Activated CD4-positive, alpha-beta T cell treated with anti-CD3 and anti-CD28 coated beads, Interleukin-2, amount 50 U/mL, for 48 hours (primary cell): ENCODE data around the gene PCBD1.
"Not testable (repeated sequence)": the region's sequence is repeated elsewhere in the genome, so short reads cannot be mapped to it uniquely, and the experiment has no call there.

Experiments used
- DNase-seq, 2 experiments: peaks; one replicate each; pipeline ENCODE4 v3.0.0-alpha.2; 2020

Gene PCBD1

DNA sequence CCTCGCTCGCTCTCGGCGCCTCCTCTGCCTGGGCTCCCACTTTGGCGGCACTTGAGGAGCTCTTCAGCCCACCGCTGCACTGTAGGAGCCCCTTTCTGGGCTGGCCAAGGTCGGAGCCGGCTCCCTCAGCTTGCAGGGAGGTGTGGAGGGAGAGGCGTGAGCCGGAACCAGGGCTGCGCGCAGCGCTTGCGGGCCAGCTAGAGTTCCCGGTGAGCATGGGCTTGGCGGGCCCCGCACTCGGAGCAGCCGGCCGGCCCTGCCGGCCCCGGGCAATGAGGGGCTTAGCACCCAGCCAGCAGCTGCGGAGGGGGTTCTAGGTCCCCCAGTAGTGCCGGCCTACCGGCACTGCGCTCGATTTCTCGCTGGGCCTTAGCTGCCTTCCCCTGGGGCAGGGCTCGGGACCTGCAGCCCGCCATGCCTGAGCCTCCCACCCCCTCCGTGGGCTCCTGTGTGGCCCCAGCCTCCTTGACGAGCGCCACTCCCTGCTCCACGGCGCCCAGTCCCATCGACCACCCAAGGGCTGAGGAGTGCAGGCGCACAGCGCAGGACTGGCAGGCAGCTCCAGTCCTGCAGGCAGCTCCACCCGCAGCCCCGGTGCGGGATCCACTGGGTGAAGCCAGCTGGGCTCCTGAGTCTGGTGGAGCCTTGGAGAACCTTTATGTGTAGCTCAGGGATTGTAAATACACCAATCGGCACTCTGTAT lies 26.7 kb downstream of the PCBD1 start:
- DNase-seq = not testable (repeated sequence)

DNA sequence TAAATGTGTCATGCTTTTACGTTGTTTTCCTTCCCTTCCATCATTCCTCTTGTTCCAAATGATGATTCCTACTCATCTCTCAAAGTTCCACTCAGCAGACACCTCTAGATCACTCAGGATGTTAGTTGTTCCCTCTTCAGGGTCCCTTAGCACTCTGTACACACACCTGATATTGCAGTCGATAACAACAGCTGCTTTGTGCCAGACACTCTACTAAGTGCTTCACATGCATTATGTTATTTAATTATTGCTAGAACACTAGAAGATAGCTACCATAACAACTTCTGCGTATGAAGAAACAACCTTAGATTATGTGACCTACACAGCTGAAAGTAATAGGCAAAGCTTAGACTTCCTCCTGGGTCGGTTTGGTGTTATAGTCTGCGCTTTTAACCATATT lies 29.6 kb downstream of the PCBD1 start:
- DNase-seq = no peak

- no peak for DNase-seq
Observed at GRCh38 chr10:70856454-70856853, 31.9 kb downstream of the PCBD1 start.

- DNase-seq = no peak
Observed at GRCh38 chr10:70853457-70853856, 34.9 kb downstream of the PCBD1 start.

- no peak for DNase-seq
Observed at GRCh38 chr10:70853038-70853437, 35.3 kb downstream of the PCBD1 start.

GRCh38 chr10:70851597-70852475 lies 36.5 kb downstream of the PCBD1 start:
- DNase-seq = no peak

- DNase-seq = no peak
Observed at GRCh38 chr10:70850097-70850496, 38.3 kb downstream of the PCBD1 start.

DNA sequence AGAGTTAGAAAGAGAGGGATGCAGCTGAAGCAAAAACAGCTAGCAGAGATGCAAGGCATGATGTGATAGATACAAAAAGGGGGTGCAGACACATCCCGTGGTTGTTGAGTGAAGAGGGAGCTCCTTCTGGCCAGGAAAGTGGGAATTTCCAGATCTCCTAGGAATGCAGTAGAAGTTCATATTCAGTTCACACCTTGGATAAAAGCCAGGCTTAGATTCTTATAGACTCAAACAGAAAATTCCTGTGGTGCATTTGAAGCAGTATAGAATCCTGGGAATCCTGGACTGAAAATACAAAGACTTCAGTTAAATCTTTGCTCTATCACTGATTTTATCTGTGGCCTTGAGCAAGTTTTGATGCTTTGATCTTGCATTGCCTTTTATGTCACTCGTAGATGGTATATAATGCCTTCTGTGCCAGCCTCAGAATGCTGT lies 38.8 kb downstream of the PCBD1 start:
- DNase-seq = no peak

- DNase-seq = no peak
Observed at GRCh38 chr10:70847659-70848360, 40.6 kb downstream of the PCBD1 start.

- DNase-seq = no peak
Observed at GRCh38 chr10:70846795-70847194, 41.6 kb downstream of the PCBD1 start.

- no peak for DNase-seq
Observed at GRCh38 chr10:70845816-70846215, 42.5 kb downstream of the PCBD1 start.

DNA sequence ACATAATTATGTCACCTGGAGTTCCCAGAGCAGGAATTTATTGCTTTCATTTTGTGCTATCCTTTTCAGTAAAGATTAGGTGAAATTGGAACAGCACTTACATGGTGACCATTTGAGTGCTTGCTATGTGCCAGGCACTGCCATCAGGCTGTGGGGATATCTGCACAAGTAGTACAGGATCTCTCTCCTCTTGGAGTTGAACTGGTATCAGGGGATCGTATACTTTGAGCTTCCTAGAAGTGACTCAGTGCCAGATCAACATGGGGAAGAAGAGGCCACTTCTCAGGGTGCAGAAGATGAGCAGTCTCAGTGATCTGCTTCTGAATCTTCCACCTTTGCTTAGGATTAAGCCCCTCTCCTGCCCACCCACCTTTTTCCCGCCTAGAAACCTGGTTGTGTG lies 43.1 kb downstream of the PCBD1 start:
- DNase-seq = no peak

- DNase-seq = no peak
Observed at GRCh38 chr10:70843776-70844489, 44.4 kb downstream of the PCBD1 start.

DNA sequence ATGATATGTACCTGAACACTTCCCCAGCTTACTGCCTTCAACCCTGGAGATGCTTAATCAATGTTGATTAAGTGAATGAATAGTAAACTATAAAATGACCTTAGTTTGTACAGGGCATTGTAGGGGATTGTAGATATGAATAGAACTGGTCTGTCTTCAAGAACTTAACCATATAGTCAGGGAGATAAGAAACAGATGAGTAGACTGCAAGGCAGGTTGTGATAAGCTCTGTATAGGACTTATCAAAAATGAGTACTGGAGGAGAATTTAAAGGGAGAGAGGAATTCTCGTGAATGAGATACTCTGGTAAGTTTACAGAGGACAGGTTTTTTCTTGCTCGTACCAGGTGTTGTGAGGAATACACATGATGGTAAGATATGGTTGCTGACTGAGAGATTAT lies 45.0 kb downstream of the PCBD1 start:
- no peak for DNase-seq

DNA sequence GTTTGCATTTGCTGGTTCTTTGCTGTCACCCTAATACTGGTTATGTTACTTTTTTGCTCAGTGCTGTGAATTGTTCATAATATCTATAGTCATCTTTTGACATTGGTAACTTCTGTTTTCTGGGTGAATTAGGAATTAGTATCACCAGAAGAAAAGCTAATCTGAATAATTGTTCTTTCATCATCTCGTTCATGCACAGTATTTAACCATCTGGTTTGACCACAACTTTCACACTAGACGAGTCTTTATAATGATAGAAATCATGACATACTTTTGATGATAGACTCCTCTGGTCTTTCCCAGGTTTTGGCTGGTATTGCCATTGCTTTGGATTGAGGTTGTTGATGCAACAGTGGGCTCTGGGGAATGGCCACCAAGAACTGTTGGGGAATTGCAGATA lies 47.5 kb downstream of the PCBD1 start:
- DNase-seq = no peak

DNA sequence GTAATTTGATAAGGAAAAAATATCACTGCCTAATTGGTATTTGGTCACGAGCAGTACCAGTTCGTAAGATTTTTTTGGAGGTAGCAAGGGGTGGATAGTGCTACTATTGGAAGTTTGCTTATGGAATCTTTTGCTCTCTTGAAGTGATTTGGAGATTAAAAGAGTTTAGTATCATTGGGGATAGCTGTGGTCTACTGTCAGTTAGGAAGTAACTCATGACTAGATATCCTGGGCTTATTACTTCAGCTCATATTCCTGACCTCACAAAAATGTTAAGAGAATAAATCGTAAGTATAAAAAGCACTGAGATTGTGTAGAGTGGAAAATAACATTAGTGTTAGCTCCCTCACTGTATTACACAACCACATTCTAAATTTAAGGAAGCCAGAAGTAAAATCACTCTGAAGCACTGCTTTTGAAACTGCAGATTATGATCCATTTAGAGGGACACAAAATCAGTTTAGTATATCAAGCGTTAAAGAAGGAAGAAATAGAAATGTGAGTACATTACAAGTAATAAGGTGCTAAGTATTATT lies 50.0 kb downstream of the PCBD1 start:
- no peak for DNase-seq

GRCh38 chr10:70837660-70838059 lies 50.7 kb downstream of the PCBD1 start:
- no peak for DNase-seq

GRCh38 chr10:70836319-70836718 lies 52.0 kb downstream of the PCBD1 start:
- no peak for DNase-seq

GRCh38 chr10:70834441-70835151 lies 53.8 kb downstream of the PCBD1 start:
- no peak for DNase-seq

GRCh38 chr10:70834021-70834420 lies 54.3 kb downstream of the PCBD1 start:
- DNase-seq = no peak

DNA sequence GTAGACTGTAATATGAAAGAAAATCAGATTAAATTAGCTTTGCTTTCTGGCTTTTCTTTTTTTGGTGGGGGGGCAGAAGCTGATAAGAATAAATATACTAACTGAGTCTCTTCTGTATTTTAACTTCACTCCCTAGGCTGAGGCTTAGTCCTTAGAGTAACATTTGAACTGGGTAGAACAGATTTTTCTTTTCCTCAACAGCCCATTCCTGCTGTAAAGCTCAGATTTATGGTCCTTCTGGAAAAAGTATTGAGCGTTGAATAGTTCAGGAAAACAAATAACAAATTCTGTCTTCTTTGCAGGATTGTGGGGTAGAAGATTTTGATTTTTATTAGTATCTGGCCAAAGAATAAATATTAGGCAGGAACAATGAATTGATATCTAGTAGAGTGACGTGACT lies 54.8 kb downstream of the PCBD1 start:
- no peak for DNase-seq
